Muscle layer of duodenum (tissue), 2 donors: ENCODE measurements around the gene SLC25A21.
"Not testable (repeated sequence)": the region's sequence is repeated elsewhere in the genome, so short reads cannot be mapped to it uniquely, and the experiment has no call there.

Source experiments
- H3K27ac ChIP-seq: one replicate; pipeline ENCODE4 v1.7.0; 2013; ENCODE audit warnings: mild to moderate bottlenecking, low read length
- H3K27me3 ChIP-seq: one replicate; pipeline ENCODE4 v1.7.0; 2013; ENCODE audit warnings: low read depth, mild to moderate bottlenecking, control low read depth, low read length
- H3K36me3 ChIP-seq, 2 donors: one replicate each; pipeline ENCODE4 v1.7.0; 2013; ENCODE audit warnings: low read length in 2 of 2, control low read depth in 1 of 2, mild to moderate bottlenecking in 1 of 2; ENCODE audit not compliant: insufficient read depth in 2 of 2, control insufficient read depth in 1 of 2
- H3K4me1 ChIP-seq, 2 donors: one replicate each; pipeline ENCODE4 v1.7.0; 2013; ENCODE audit warnings: low read length in 2 of 2, mild to moderate bottlenecking in 2 of 2, control low read depth in 1 of 2, moderate library complexity in 1 of 2; ENCODE audit not compliant: insufficient read depth in 2 of 2, control insufficient read depth in 1 of 2
- H3K4me3 ChIP-seq, 2 donors: one replicate each; pipeline ENCODE4 v1.7.0; 2013; ENCODE audit warnings: low read length in 2 of 2, low read depth in 1 of 2, mild to moderate bottlenecking in 1 of 2
- H3K9me3 ChIP-seq, 2 donors: one replicate each; pipeline ENCODE4 v1.7.0; 2013; ENCODE audit warnings: low read length in 2 of 2, control low read depth in 1 of 2, mild to moderate bottlenecking in 1 of 2; ENCODE audit not compliant: control insufficient read depth in 1 of 2
- donor health status: healthy.

The SLC25A21 gene

GRCh38 chr14:36928432-36928831 is 244.0 kb downstream of the SLC25A21 start:
- no peaks in the 10 kb centered on the region for H3K27me3 ChIP-seq
- H3K27ac ChIP-seq = no peak overlapping the region
- no peaks in the 10 kb centered on the region for H3K4me1 ChIP-seq
- H3K4me3 ChIP-seq = no peak overlapping the region
- H3K36me3 ChIP-seq = no peaks in the 10 kb centered on the region
- peaks cover 0 to 4% of the 10 kb centered on the region in 2 donors for H3K9me3 ChIP-seq

GRCh38 chr14:36925094-36925493 is 247.3 kb downstream of the SLC25A21 start:
- no peak overlapping the region for H3K27ac ChIP-seq

GRCh38 chr14:36916668-36917067 is 255.7 kb downstream of the SLC25A21 start:
- no peak overlapping the region for H3K4me3 ChIP-seq
- H3K27me3 ChIP-seq = no peaks in the 10 kb centered on the region
- H3K36me3 ChIP-seq = no peaks in the 10 kb centered on the region
- H3K9me3 ChIP-seq = no peaks in the 10 kb centered on the region
- no peaks in the 10 kb centered on the region for H3K4me1 ChIP-seq
- H3K27ac ChIP-seq = no peak overlapping the region

More at GRCh38 chr14:36925094-36925493, 247.3 kb downstream of the SLC25A21 start:
- Histone ChIP-seq H3K27me3 (no peaks in the 10 kb centered on the region), H3K4me1 (no peaks in the 10 kb centered on the region), H3K36me3 (no peaks in the 10 kb centered on the region), H3K9me3 (peaks cover 0 to 4% of the 10 kb centered on the region in 2 donors), H3K4me3 (no peak overlapping the region)

- Histone ChIP-seq H3K27ac (no peak overlapping the region), H3K9me3 (no peaks in the 10 kb centered on the region), H3K27me3 (no peaks in the 10 kb centered on the region), H3K36me3 (no peaks in the 10 kb centered on the region), H3K4me3 (no peak overlapping the region), H3K4me1 (no peaks in the 10 kb centered on the region)
Observed at GRCh38 chr14:36915081-36915480, 257.3 kb downstream of the SLC25A21 start.

- H3K36me3 ChIP-seq = no peaks in the 10 kb centered on the region
- no peak overlapping the region for H3K27ac ChIP-seq
- no peaks in the 10 kb centered on the region for H3K9me3 ChIP-seq
- H3K27me3 ChIP-seq = no peaks in the 10 kb centered on the region
- H3K4me1 ChIP-seq = no peaks in the 10 kb centered on the region
- H3K4me3 ChIP-seq = no peak overlapping the region
Observed at GRCh38 chr14:36910578-36910977, 261.8 kb downstream of the SLC25A21 start.

- Histone ChIP-seq H3K27ac (no peak overlapping the region), H3K4me1 (no peaks in the 10 kb centered on the region), H3K4me3 (no peak overlapping the region), H3K36me3 (no peaks in the 10 kb centered on the region), H3K27me3 (no peaks in the 10 kb centered on the region), H3K9me3 (no peaks in the 10 kb centered on the region)
Observed at GRCh38 chr14:36905272-36905888, 267.0 kb downstream of the SLC25A21 start.

- Histone ChIP-seq H3K27ac (no peak overlapping the region), H3K27me3 (no peaks in the 10 kb centered on the region), H3K9me3 (peaks cover 0 to 4% of the 10 kb centered on the region in 2 donors), H3K36me3 (no peaks in the 10 kb centered on the region), H3K4me1 (no peaks in the 10 kb centered on the region), H3K4me3 (no peak overlapping the region)
Observed at GRCh38 chr14:36901861-36902260, 270.5 kb downstream of the SLC25A21 start.

GRCh38 chr14:36900846-36901245 is 271.6 kb downstream of the SLC25A21 start:
- Histone ChIP-seq H3K9me3 (peaks cover 0 to 4% of the 10 kb centered on the region in 2 donors), H3K27ac (no peak overlapping the region), H3K4me3 (no peak overlapping the region), H3K27me3 (no peaks in the 10 kb centered on the region), H3K4me1 (no peaks in the 10 kb centered on the region), H3K36me3 (no peaks in the 10 kb centered on the region)

- not testable (repeated sequence) for H3K4me3 ChIP-seq, H3K9me3 ChIP-seq, H3K27ac ChIP-seq, H3K36me3 ChIP-seq, H3K4me1 ChIP-seq, H3K27me3 ChIP-seq
Observed at GRCh38 chr14:36896300-36896699, 276.1 kb downstream of the SLC25A21 start.

- Histone ChIP-seq H3K9me3 (no peaks in the 10 kb centered on the region), H3K27me3 (no peaks in the 10 kb centered on the region), H3K27ac (no peak overlapping the region), H3K4me1 (no peaks in the 10 kb centered on the region), H3K4me3 (no peak overlapping the region), H3K36me3 (no peaks in the 10 kb centered on the region)
Observed at GRCh38 chr14:36884049-36884448, 288.4 kb downstream of the SLC25A21 start.

- Histone ChIP-seq H3K4me1 (no peaks in the 10 kb centered on the region), H3K9me3 (no peaks in the 10 kb centered on the region), H3K27me3 (no peaks in the 10 kb centered on the region), H3K27ac (no peak overlapping the region), H3K36me3 (no peaks in the 10 kb centered on the region), H3K4me3 (no peak overlapping the region)
Observed at GRCh38 chr14:36880276-36880675, 292.1 kb downstream of the SLC25A21 start.

- Histone ChIP-seq H3K36me3 (no peaks in the 10 kb centered on the region), H3K27ac (no peak overlapping the region), H3K4me3 (no peak overlapping the region), H3K27me3 (no peaks in the 10 kb centered on the region), H3K9me3 (no peaks in the 10 kb centered on the region), H3K4me1 (no peaks in the 10 kb centered on the region)
Observed at GRCh38 chr14:36879558-36879957, 292.8 kb downstream of the SLC25A21 start.
